A673 (cell line): Measurements from ENCODE around the gene TSPAN12.

ENCODE experiments used
- EZH2 ChIP-seq: fragments of 200-600 bp; sonication (generic); IDR thresholded peaks from 2 replicates; pipeline ENCODE4 v1.6.1; 2017; ENCODE audit warnings: borderline replicate concordance, low read depth, mild to moderate bottlenecking, mixed read lengths, antibody characterized with exemption, low read length; ENCODE audit not compliant: poor library complexity, severe bottlenecking
- TF ChIP-seq, protein P1 (sequence below): fragments of 300-800, 200-600 bp; sonication (generic); conservative IDR thresholded peaks from 2 replicates; pipeline ENCODE4 v1.5.1; 2017; ENCODE audit warnings: low read depth, mild to moderate bottlenecking, antibody characterized with exemption, low read length, moderate library complexity, mixed read lengths

DNA sequence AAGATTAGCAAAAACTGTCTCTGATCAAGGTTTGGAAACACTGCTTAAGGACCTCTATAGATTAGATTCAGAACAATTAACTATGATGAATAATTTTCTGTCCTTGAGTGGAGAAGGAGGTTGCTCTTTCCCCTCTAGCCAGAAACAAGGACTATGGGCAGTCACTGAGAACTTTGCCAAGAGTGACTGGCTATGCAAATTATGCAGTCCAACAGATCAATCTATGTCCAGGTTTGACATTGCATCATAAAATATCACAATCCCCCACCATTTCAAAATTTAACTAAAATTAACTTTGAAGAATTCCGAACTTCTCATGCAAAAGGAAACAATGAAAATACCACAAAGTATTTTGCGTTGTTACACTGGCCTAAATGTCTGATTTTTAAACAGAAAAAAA, 50.6 kb downstream of the TSPAN12 start:
- TF ChIP-seq, protein P1, sequence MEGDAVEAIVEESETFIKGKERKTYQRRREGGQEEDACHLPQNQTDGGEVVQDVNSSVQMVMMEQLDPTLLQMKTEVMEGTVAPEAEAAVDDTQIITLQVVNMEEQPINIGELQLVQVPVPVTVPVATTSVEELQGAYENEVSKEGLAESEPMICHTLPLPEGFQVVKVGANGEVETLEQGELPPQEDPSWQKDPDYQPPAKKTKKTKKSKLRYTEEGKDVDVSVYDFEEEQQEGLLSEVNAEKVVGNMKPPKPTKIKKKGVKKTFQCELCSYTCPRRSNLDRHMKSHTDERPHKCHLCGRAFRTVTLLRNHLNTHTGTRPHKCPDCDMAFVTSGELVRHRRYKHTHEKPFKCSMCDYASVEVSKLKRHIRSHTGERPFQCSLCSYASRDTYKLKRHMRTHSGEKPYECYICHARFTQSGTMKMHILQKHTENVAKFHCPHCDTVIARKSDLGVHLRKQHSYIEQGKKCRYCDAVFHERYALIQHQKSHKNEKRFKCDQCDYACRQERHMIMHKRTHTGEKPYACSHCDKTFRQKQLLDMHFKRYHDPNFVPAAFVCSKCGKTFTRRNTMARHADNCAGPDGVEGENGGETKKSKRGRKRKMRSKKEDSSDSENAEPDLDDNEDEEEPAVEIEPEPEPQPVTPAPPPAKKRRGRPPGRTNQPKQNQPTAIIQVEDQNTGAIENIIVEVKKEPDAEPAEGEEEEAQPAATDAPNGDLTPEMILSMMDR = no peak
- no peak for TF ChIP-seq EZH2
